Activated T-helper 9 cell treated with anti-CD3 and anti-CD28 coated beads, Interleukin-2, amount 50 U/mL, for 16 hours (primary cell): Measurements from ENCODE around the gene SLCO3A1.

ENCODE experiments used
- DNase-seq: peaks from one replicate; pipeline ENCODE4 v3.0.0-alpha.2; 2020; ENCODE audit warnings: low read depth

Gene SLCO3A1

GRCh38 chr15:92003515-92004067 is 150.1 kb downstream of the SLCO3A1 start:
- DNase-seq = no peak

DNA sequence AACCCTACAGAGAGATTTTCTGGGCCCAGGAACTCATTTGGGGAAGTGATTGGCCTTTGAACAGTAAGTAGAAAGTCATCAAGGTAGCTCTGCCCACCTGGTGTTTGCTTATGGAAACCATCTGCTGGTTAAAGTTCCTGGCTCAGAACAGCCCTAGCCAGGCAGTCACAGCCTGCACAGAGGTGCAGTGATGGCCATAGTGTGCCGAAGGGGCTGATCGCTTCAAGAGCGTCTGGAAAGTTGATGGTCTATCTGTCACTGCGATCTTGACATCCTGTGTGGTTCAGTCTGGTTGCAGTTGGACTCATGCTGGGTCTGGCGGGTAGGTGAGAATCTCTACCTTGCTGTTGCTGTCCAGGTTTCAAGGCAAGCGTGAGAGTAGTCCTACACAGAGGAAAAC is 151.6 kb downstream of the SLCO3A1 start:
- no peak for DNase-seq

- DNase-seq = no peak
Measured at GRCh38 chr15:92006186-92007028, 152.9 kb downstream of the SLCO3A1 start.

DNA sequence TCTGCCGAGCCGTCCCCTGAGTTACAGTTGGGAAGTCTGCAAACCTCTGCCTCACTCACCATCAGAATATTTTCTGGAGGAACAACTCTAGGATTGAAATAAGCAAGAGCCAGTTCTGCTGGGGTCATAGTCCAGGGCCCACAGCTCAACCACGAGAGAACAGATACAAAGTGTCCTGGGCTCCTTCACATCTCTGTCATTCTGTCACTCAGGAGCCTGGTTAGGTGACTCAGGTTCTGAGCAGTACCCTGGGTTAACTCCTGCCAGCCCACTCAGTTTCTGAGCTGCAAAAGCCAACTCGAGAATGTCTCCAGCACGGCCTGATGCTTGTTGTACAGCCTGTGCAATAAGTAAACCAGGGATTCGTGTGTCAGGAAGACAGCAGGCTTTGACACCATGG is 155.7 kb downstream of the SLCO3A1 start:
- DNase-seq = no peak

- no peak for DNase-seq
Measured at GRCh38 chr15:92011611-92012367, 158.3 kb downstream of the SLCO3A1 start.

DNA sequence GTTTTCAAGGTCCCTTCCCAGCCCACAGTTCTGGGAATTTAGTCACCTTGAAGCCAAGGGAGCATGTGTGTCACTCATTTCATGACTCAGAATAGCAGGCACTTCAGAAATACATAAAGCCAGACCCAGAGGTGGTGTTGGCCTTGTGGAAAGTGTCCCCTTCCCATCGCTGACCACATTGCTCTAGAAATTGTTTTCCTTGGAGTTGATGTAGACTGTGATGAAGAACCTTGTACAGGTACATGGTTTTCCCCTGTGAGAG is 158.8 kb downstream of the SLCO3A1 start:
- DNase-seq = no peak

DNA sequence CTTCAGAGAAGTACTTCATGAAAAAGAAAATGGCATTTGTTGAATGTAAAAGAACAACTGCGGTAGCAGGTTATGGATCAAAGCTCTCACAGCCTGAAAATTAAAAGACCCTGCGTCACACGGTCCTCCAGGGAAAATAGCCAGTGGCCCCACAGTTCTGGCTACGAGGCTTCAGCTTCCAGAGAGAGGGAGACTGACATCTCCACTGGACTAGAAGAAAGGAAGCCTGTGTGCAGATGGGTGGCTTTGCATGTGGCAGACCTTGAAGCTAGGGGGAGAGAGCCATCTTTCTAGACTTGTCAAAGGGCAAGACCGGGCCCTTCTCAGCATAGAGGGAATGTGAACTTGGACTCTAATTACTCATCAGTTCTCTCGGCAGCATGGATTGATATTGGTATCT is 159.4 kb downstream of the SLCO3A1 start:
- no peak for DNase-seq

- DNase-seq = no peak
Measured at GRCh38 chr15:92014281-92015030, 160.9 kb downstream of the SLCO3A1 start.

- DNase-seq = no peak
Measured at GRCh38 chr15:92017882-92018534, 164.5 kb downstream of the SLCO3A1 start.

GRCh38 chr15:92018535-92019239 is 165.2 kb downstream of the SLCO3A1 start:
- DNase-seq = no peak

GRCh38 chr15:92019706-92020105 is 166.2 kb downstream of the SLCO3A1 start:
- no peak for DNase-seq

GRCh38 chr15:92020207-92020606 is 166.7 kb downstream of the SLCO3A1 start:
- no peak for DNase-seq

GRCh38 chr15:92020804-92021203 is 167.3 kb downstream of the SLCO3A1 start:
- DNase-seq = no peak

GRCh38 chr15:92021792-92022191 is 168.3 kb downstream of the SLCO3A1 start:
- DNase-seq = no peak

GRCh38 chr15:92023965-92024364 is 170.5 kb downstream of the SLCO3A1 start:
- DNase-seq = no peak

DNA sequence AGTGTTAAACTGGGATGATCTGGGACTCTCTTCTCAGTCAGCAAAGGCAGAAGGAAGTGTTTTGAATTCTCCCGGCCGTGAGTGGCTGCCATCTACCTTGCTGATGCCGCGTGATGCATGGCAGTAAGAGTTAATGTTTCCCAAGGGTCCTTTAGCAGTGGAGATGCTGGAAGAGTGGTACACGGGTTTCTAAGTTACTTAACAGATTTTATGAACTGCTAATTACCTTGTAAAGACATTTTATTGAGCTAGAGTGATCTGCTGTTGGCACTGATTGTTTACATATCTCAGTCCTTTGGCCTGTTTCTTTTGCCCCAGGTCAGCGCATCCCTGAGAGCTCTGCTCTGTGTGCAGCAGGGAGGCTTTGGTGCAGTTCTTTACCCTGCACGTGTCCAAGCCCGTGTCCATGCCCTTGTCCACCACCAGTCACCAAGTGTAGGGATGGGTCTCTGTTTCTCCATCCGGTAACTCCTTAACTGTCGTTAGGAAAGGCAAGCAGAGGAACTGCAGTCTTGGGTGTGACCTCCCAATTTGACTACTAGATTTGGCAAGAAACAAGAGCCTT is 172.3 kb downstream of the SLCO3A1 start:
- no peak for DNase-seq

- DNase-seq = no peak
Measured at GRCh38 chr15:92028389-92028724, 174.8 kb downstream of the SLCO3A1 start.

- no peak for DNase-seq
Measured at GRCh38 chr15:92029767-92030166, 176.3 kb downstream of the SLCO3A1 start.

GRCh38 chr15:92033314-92033713 is 179.8 kb downstream of the SLCO3A1 start:
- DNase-seq = no peak

- no peak for DNase-seq
Measured at GRCh38 chr15:92033723-92034122, 180.2 kb downstream of the SLCO3A1 start.

DNA sequence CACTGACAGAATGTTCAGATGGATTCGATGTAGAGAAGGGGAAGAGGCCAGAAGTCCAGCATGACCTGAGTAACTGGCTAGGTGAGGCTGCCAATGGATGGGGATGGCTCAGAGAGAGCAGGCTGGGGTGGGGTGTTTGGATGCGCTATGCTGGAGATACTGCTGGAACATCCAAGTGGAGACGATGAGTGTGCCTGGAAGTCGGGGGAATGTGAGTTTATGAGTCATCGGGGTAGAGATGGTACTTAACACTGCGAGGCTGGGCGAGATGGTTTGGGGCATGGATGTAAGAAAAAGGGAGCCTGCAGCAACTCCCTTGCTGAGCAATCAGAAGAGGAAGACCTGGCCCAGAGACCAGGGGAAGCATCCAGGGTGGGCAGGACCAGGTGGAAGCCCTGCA is 180.7 kb downstream of the SLCO3A1 start:
- no peak for DNase-seq
